Brain microvascular endothelial cell (primary cell): ENCODE results near the gene ZNF354B.

Source experiments
- DNase-seq: peaks from one replicate; pipeline ENCODE4 v3.0.0-alpha.2; 2020
- H3K27ac ChIP-seq: fragments of 250-450 bp; sonication (Bioruptor Pico); 2 replicates; pipeline ENCODE4 v1.5.1; 2020; ENCODE audit warnings: mild to moderate bottlenecking, moderate library complexity
- H3K27me3 ChIP-seq: fragments of 250-450 bp; sonication (Bioruptor Pico); replicated peaks from 2 replicates; pipeline ENCODE4 v1.5.1; 2020; ENCODE audit warnings: mild to moderate bottlenecking
- H3K36me3 ChIP-seq: fragments of 250-450 bp; sonication (Bioruptor Pico); replicated peaks from 2 replicates; pipeline ENCODE4 v1.5.1; 2020; ENCODE audit warnings: mild to moderate bottlenecking
- H3K4me3 ChIP-seq: 2 replicates; pipeline ENCODE4 v1.5.1; 2011; ENCODE audit warnings: low read depth, mild to moderate bottlenecking, control low read depth, low read length, moderate library complexity
- CTCF ChIP-seq: IDR thresholded peaks from 2 replicates; pipeline ENCODE4 v1.5.1; 2011; ENCODE audit warnings: low read depth, mild to moderate bottlenecking, moderate library complexity, low read length, control low read depth, inconsistent platforms; ENCODE audit errors: missing control alignments
- in situ Hi-C: cut with HindIII; loops from 2 replicates; pipeline ENCODE4 v1.10.0; 2017; ENCODE audit warnings: low sequenced_read_pairs, low pct_ligation_motif_present

Gene ZNF354B

DNA sequence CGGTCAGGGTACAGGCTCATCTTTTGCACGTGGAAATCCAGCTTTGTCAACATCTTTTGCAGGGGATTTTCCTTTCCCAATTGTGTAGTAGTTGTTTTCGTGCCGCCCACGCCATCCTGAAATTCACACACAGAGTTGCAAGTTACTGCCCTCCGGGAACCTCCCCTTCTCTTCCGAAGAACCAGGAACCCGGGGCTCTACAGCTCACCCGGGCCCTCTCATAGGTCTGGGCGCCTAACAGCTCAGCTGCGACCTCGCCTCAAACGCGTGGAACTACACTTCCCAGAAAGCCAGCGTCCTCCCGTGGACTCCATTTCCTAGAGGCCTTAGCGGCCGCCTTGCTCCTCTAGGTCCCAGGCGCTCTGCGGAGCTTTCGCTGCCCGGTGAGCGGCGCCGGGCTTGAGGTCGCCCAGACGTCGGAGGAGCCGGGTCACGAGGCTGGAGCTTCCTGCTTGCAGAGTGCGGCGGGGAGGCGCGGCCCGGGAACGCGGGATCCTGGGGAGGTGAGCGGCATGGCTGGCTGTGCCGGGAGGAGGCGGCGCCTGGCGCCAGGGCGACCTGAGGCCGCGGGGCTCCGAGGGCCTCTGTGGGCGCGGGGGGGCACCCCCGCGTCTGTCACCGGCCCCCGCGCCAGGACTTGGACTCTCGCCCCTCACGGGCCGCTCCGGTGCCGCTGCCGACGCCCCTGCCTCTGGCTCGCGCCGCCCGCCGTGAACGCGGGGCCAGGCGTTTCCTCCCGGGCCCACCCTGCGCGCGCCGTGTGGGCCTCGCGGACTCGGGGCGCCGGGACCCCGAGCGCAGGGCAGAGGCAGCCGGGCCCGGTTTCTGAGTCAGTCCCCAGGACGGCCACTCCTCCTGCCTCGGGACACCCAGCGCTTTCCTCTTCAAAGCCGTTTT, at the start of gene ZNF354B:
ZNF354B (plus strand) TSS at position 329 of the 897 bp plus-strand sequence. CDS start 1,095 bp downstream, outside the sequence.
- peak; percentile 92 for DNase-seq
- Histone ChIP-seq H3K4me3 (peak within 1 kb of the TSS; percentile 71), H3K36me3 (peaks cover 7% of the 10 kb centered on the region), H3K27me3 (no peaks in the 10 kb centered on the region), H3K27ac (peak within 1 kb of the TSS; percentile 84)
- in situ Hi-C loops: no loop called here
- peak; percentile 28 for TF ChIP-seq CTCF

GRCh38 chr5:178817506-178817905, 42.2 kb upstream of the ZNF354B start:
- no peaks in the 10 kb centered on the region for H3K36me3 ChIP-seq
- no peak overlapping the region for H3K27ac ChIP-seq
- no peak for TF ChIP-seq CTCF
- in situ Hi-C loops: no loop called here
- no peaks in the 10 kb centered on the region for H3K27me3 ChIP-seq
- DNase-seq: no peak
- no peak overlapping the region for H3K4me3 ChIP-seq

DNA sequence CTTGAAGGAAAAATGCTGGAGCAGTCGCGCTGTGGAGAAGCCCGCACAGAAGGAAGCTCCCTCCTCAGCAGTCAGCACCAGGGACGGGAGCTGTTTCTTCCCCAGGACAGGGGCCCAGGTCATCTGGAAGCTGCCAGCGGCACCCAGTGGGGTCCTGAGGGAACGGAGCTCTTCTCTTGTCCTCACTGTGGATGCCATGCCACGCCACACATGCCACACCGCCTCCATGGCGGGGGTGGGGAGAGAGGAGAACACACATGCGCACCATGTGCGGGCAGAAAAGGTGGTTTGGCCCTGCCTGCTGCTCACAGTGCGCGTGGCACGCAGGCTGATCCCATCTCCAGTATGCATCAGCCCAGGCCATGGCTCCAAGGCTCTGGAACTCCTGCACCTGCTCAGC, 41.7 kb upstream of the ZNF354B start:
- TF ChIP-seq CTCF: no peak
- Histone ChIP-seq H3K27me3 (no peaks in the 10 kb centered on the region), H3K4me3 (no peak overlapping the region), H3K36me3 (no peaks in the 10 kb centered on the region), H3K27ac (no peak overlapping the region)
- DNase-seq: no peak
- in situ Hi-C loops: no loop called here

- Histone ChIP-seq H3K4me3 (no peak overlapping the region), H3K27ac (no peak overlapping the region), H3K27me3 (no peaks in the 10 kb centered on the region), H3K36me3 (no peaks in the 10 kb centered on the region)
- no peak for DNase-seq
- in situ Hi-C loops: no loop called here
- TF ChIP-seq CTCF: no peak
Measured at GRCh38 chr5:178820001-178820400, 39.8 kb upstream of the ZNF354B start.

DNA sequence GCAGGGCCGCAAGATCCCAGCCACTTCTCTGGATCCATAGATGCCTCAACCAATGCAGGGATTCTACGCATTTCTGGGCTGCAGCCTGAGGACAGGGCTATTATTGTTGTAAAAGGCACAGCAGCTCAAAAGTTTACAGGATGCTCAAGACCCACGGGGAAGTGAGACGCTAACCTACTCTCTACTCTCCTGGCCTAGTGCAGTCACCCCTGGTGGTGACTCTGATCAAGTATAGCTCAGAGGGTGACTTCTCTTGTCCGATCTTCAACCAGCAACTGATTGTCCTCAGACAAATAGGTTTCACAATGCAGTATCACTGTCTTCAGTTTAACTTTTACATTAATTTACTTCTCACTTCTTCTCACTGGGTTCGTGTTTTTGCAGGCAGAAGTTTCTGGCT, 34.3 kb upstream of the ZNF354B start:
- DNase-seq: no peak
- Histone ChIP-seq H3K36me3 (no peaks in the 10 kb centered on the region), H3K27me3 (no peaks in the 10 kb centered on the region), H3K4me3 (no peak overlapping the region), H3K27ac (no peak overlapping the region)
- in situ Hi-C loops: no loop called here
- no peak for TF ChIP-seq CTCF
